Measurements from ENCODE around the gene PDE10A. TPM values are rescaled to one million over a fixed set of nuclear protein-coding genes. Genes with fewer than 3 reads are reported as not detected.

Gene PDE10A
- total RNA-seq, 1 experiment from 2014 or later, result 6.7 TPM

- DNase-seq (ENCODE audit: low read depth), result no peak
These were observed 15.4 kb upstream of the PDE10A start for GRCh38 chr6:165678429-165678828.

GRCh38 chr6:165677091-165677490 is 14.1 kb upstream of the PDE10A start:
- DNase-seq (ENCODE audit: low read depth), result no peak

- DNase-seq (ENCODE audit: low read depth), result peak; percentile 75
These were observed 13.5 kb upstream of the PDE10A start for GRCh38 chr6:165676435-165677068.

GRCh38 chr6:165675120-165675519 is 12.1 kb upstream of the PDE10A start:
- no peak for DNase-seq (ENCODE audit: low read depth)

- DNase-seq (ENCODE audit: low read depth), result no peak
These were observed 11.4 kb upstream of the PDE10A start for GRCh38 chr6:165674155-165675029.

- no peak for DNase-seq (ENCODE audit: low read depth)
These were observed 8.3 kb upstream of the PDE10A start for GRCh38 chr6:165671222-165671768.

GRCh38 chr6:165668951-165669350 is 5.9 kb upstream of the PDE10A start:
- no peak for DNase-seq (ENCODE audit: low read depth)

GRCh38 chr6:165665384-165665672 is 2.3 kb upstream of the PDE10A start:
- DNase-seq (ENCODE audit: low read depth), result no peak

- no peak for DNase-seq (ENCODE audit: low read depth)
These were observed 1.7 kb upstream of the PDE10A start for GRCh38 chr6:165664559-165665383.

- peak; percentile 45 for DNase-seq (ENCODE audit: low read depth)
These were observed 906 bp upstream of the PDE10A start for GRCh38 chr6:165663736-165664558.

GRCh38 chr6:165663377-165663735 is 315 bp upstream of the PDE10A start:
- peak; percentile 58 for DNase-seq (ENCODE audit: low read depth)

- DNase-seq (ENCODE audit: low read depth), result peak; percentile 64
These were observed 846 bp downstream of the PDE10A start for GRCh38 chr6:165662041-165662748.

GRCh38 chr6:165661664-165662025 is 1.4 kb downstream of the PDE10A start:
- no peak for DNase-seq (ENCODE audit: low read depth)

- peak; percentile 16 for DNase-seq (ENCODE audit: low read depth)
These were observed 2.0 kb downstream of the PDE10A start for GRCh38 chr6:165660857-165661663.

GRCh38 chr6:165659945-165660856 is 2.8 kb downstream of the PDE10A start:
- peak; percentile 42 for DNase-seq (ENCODE audit: low read depth)

- peak; percentile 47 for DNase-seq (ENCODE audit: low read depth)
These were observed 4.5 kb downstream of the PDE10A start for GRCh38 chr6:165658395-165659058.

GRCh38 chr6:165657325-165657680 is 5.7 kb downstream of the PDE10A start:
- DNase-seq (ENCODE audit: low read depth), result no peak

- no peak for DNase-seq (ENCODE audit: low read depth)
These were observed 6.3 kb downstream of the PDE10A start for GRCh38 chr6:165656581-165657324.
